NB4 (cell line): ENCODE results near the gene ROBO2.

Source experiments
- DNase-seq: peaks from one replicate; pipeline ENCODE4 v3.0.0; 2010; ENCODE audit warnings: low read depth
- H3K4me3 ChIP-seq: one replicate; pipeline ENCODE4 v1.5.1; 2011; ENCODE audit warnings: mild to moderate bottlenecking, low read depth, low read length, moderate library complexity
- MYC ChIP-seq: IDR thresholded peaks from 2 replicates; pipeline ENCODE4 v1.6.1; 2011; ENCODE audit warnings: low read depth, low read length
- POLR2A ChIP-seq: IDR thresholded peaks from 2 replicates; pipeline ENCODE4 v1.6.1; 2011; ENCODE audit warnings: mild to moderate bottlenecking; ENCODE audit not compliant: insufficient read length; ENCODE audit errors: extremely low read depth
- TF ChIP-seq, protein P1 (sequence below): IDR thresholded peaks from one replicate; pipeline ENCODE4 v1.5.1; 2012; ENCODE audit warnings: low read depth, low read length
- TF ChIP-seq, protein P2 (sequence below): IDR thresholded peaks from 2 replicates; pipeline ENCODE4 v1.6.1; 2011; ENCODE audit warnings: low read depth, low read length

The ROBO2 gene, protein sequence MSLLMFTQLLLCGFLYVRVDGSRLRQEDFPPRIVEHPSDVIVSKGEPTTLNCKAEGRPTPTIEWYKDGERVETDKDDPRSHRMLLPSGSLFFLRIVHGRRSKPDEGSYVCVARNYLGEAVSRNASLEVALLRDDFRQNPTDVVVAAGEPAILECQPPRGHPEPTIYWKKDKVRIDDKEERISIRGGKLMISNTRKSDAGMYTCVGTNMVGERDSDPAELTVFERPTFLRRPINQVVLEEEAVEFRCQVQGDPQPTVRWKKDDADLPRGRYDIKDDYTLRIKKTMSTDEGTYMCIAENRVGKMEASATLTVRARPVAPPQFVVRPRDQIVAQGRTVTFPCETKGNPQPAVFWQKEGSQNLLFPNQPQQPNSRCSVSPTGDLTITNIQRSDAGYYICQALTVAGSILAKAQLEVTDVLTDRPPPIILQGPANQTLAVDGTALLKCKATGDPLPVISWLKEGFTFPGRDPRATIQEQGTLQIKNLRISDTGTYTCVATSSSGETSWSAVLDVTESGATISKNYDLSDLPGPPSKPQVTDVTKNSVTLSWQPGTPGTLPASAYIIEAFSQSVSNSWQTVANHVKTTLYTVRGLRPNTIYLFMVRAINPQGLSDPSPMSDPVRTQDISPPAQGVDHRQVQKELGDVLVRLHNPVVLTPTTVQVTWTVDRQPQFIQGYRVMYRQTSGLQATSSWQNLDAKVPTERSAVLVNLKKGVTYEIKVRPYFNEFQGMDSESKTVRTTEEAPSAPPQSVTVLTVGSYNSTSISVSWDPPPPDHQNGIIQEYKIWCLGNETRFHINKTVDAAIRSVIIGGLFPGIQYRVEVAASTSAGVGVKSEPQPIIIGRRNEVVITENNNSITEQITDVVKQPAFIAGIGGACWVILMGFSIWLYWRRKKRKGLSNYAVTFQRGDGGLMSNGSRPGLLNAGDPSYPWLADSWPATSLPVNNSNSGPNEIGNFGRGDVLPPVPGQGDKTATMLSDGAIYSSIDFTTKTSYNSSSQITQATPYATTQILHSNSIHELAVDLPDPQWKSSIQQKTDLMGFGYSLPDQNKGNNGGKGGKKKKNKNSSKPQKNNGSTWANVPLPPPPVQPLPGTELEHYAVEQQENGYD (N-terminal part only)

DNA sequence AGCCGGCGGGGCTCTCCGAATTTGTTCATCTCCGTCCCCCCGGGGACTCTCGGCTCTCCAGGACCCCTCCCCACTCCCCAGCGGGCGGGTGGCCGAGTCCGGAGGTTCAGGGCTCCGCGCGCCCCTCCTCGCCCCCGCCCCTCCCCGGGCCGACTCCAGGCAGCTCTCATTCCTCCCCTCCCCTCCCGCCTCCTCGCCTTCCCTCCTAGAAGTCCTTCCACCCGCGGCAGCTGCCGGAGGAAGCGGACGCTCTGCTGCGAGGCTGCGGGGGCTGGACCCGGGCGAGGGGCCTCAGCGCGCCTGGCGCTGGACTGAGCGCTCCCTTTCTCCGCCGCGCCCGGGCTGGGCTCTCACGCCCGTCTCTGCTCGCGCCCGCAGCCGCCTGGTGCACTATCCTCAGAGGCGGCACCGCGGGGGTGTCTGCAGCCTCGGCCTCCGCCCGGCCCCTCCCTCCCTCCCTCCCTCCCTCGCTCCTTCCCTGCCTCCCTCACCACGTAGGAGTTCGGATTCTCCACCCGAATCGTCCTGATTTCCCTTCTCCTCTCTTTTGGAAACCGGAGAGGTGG lies at the start of gene ROBO2:
Gene ROBO2 (plus strand): TSS at position 494 of the 566 bp plus-strand sequence. CDS start 687 bp downstream, outside the sequence.
- no peak within 1 kb of the TSS for H3K4me3 ChIP-seq
- TF ChIP-seq, protein P1, sequence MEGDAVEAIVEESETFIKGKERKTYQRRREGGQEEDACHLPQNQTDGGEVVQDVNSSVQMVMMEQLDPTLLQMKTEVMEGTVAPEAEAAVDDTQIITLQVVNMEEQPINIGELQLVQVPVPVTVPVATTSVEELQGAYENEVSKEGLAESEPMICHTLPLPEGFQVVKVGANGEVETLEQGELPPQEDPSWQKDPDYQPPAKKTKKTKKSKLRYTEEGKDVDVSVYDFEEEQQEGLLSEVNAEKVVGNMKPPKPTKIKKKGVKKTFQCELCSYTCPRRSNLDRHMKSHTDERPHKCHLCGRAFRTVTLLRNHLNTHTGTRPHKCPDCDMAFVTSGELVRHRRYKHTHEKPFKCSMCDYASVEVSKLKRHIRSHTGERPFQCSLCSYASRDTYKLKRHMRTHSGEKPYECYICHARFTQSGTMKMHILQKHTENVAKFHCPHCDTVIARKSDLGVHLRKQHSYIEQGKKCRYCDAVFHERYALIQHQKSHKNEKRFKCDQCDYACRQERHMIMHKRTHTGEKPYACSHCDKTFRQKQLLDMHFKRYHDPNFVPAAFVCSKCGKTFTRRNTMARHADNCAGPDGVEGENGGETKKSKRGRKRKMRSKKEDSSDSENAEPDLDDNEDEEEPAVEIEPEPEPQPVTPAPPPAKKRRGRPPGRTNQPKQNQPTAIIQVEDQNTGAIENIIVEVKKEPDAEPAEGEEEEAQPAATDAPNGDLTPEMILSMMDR, result no peak
- no peak for TF ChIP-seq POLR2A
- no peak for TF ChIP-seq MYC
- TF ChIP-seq, protein P2, sequence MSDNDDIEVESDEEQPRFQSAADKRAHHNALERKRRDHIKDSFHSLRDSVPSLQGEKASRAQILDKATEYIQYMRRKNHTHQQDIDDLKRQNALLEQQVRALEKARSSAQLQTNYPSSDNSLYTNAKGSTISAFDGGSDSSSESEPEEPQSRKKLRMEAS, result no peak
- no peak for DNase-seq

DNA sequence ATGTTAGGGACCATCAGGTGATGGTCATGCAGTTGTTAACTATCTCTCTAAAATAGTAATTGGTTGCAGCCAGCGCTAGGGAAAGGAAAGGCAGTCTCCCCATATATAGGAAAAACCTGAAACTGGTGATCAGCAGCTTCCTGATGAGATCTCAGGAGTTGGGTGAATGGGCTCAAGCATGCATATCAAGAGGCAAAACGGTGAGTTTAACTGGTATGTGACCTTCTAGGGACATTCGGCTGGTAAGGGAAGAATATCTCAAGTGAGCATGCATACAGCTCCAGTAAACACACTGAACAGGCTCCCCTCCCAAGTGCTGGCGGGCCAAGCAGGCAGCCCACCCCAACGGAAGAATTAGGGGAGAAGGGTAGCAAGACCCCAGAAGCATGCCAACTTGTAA lies 49.3 kb upstream of the ROBO2 start:
- TF ChIP-seq MYC (no peak), POLR2A (no peak)
- TF ChIP-seq, protein P1, result no peak
- TF ChIP-seq, protein P2, result no peak
- DNase-seq, result no peak
- H3K4me3 ChIP-seq, result no peak overlapping the region

DNA sequence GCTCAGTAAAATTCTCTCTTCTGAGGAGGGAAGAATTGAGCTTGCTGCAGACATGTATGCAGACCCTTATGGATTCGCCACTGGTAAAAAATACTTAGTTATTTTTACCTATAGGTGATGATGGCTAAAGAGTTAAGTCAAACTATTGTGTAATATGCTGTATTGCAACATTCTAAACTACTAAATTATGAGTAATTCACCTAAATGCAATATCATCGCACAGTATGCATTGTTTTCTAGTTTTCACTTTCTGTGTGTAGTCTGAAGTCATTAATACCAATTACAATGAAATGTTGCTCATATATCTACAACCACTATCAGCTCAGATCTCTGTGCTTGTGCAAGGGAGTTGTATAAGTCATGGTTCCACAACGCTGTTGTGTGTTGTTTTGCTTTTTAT lies 48.7 kb upstream of the ROBO2 start:
- TF ChIP-seq, protein P2, result no peak
- TF ChIP-seq MYC (no peak), POLR2A (no peak)
- TF ChIP-seq, protein P1, result no peak
- H3K4me3 ChIP-seq, result no peak overlapping the region
- DNase-seq, result peak; percentile 1

DNA sequence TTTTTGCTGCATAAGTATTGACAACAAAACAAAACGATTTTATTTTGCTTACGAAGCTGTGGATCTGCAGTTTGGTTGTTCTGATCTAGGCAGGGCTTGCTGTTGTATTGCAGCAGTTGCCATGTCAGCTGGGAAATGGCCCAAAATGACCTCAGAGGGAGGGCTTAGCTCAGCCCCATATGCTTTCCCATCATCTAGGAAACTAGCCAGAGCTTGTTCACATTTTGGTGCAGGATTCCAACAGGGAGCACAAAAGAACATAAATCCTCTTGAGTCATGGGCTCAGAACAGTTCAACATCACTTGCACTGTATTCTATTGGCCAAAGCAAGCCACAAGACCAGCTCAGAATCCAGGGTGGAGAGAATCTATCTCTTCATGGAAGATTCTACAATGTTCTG lies 42.2 kb upstream of the ROBO2 start:
- DNase-seq, result no peak
- TF ChIP-seq, protein P1, result no peak
- TF ChIP-seq, protein P2, result no peak
- no peak for TF ChIP-seq MYC
- TF ChIP-seq POLR2A, result no peak
- H3K4me3 ChIP-seq, result no peak overlapping the region

DNA sequence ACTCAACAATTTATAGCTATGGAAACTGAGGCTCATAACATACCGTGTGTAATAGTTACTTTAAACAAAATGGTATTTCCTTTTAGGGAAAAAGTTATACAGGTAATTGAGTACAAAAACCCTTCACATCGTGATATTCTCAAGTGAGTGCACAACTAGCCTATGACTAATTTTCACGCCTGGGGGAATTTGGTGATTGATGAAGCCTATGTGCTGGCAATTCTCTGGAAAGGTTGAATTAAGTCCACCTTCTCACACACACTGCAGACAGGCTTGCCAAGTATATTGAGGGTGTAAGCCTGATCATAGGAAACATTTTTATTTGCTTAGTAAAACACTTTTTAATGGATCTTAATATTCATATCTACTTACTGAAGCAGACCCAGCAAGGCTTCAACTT lies 41.3 kb upstream of the ROBO2 start:
- TF ChIP-seq, protein P2, result no peak
- TF ChIP-seq MYC (no peak), POLR2A (no peak)
- TF ChIP-seq, protein P1, result no peak
- H3K4me3 ChIP-seq, result no peak overlapping the region
- no peak for DNase-seq
